ENCODE measurements around the gene DAG1.

The DAG1 gene

GRCh38 chr3:49523756-49524747 lies 54.0 kb downstream of the DAG1 start:
- TF ChIP-seq POLR2AphosphoS5 (IDR thresholded peaks at IDR 0.05; ENCODE audit: low read depth) (no peak), REST (IDR thresholded peaks at IDR 0.05; ENCODE audit: insufficient replicate concordance, low read depth) (no peak), GABPA (IDR thresholded peaks at IDR 0.05; ENCODE audit: low read depth) (no peak), SPI1 (IDR thresholded peaks at IDR 0.05; ENCODE audit: borderline replicate concordance, low read depth) (peak; percentile 67)
- no peak for DNase-seq (ENCODE audit: low read depth in 1 of 2, low spot score in 1 of 2)
- Histone ChIP-seq H3K4me3 (replicated peaks; ENCODE audit: insufficient read depth, low read length) (no peak overlapping the region), H3K27ac (replicated peaks) (no peak overlapping the region), H3K27me3 (ENCODE audit: insufficient read depth, poor library complexity, severe bottlenecking) (no peaks in the 10 kb centered on the region)

GRCh38 chr3:49529567-49529966 lies 59.5 kb downstream of the DAG1 start:
- Histone ChIP-seq H3K27me3 (ENCODE audit: insufficient read depth, poor library complexity, severe bottlenecking) (no peaks in the 10 kb centered on the region), H3K4me3 (replicated peaks; ENCODE audit: insufficient read depth, low read length) (no peak overlapping the region), H3K27ac (replicated peaks) (no peak overlapping the region)
- TF ChIP-seq SPI1 (IDR thresholded peaks at IDR 0.05; ENCODE audit: borderline replicate concordance, low read depth) (no peak), GABPA (IDR thresholded peaks at IDR 0.05; ENCODE audit: low read depth) (no peak), REST (IDR thresholded peaks at IDR 0.05; ENCODE audit: insufficient replicate concordance, low read depth) (no peak), POLR2AphosphoS5 (IDR thresholded peaks at IDR 0.05; ENCODE audit: low read depth) (no peak), CTCF (IDR thresholded peaks at IDR 0.05; ENCODE audit: insufficient read depth, low read length) (no peak)
- DNase-seq (ENCODE audit: low read depth in 1 of 2, low spot score in 1 of 2): no peak

- H3K27me3 ChIP-seq (ENCODE audit: insufficient read depth, poor library complexity, severe bottlenecking): no peaks in the 10 kb centered on the region
- no peak overlapping the region for H3K27ac ChIP-seq (replicated peaks)
- no peak overlapping the region for H3K4me3 ChIP-seq (replicated peaks; ENCODE audit: insufficient read depth, low read length)
- no peak for DNase-seq (ENCODE audit: low read depth in 1 of 2, low spot score in 1 of 2)
- no peak for TF ChIP-seq CTCF (IDR thresholded peaks at IDR 0.05; ENCODE audit: insufficient read depth, low read length)
These were observed 60.2 kb downstream of the DAG1 start for GRCh38 chr3:49530231-49530630.

- no peak for DNase-seq (ENCODE audit: low read depth in 1 of 2, low spot score in 1 of 2)
These were observed 60.6 kb downstream of the DAG1 start for GRCh38 chr3:49530701-49531100.

More at GRCh38 chr3:49530701-49531100, 60.6 kb downstream of the DAG1 start:
- no peak overlapping the region for H3K4me3 ChIP-seq (replicated peaks; ENCODE audit: insufficient read depth, low read length)
- no peak overlapping the region for H3K27ac ChIP-seq (replicated peaks)
- no peaks in the 10 kb centered on the region for H3K27me3 ChIP-seq (ENCODE audit: insufficient read depth, poor library complexity, severe bottlenecking)
- TF ChIP-seq CTCF (IDR thresholded peaks at IDR 0.05; ENCODE audit: insufficient read depth, low read length): no peak
- no peak for TF ChIP-seq POLR2AphosphoS5 (IDR thresholded peaks at IDR 0.05; ENCODE audit: low read depth)
- no peak for TF ChIP-seq REST (IDR thresholded peaks at IDR 0.05; ENCODE audit: insufficient replicate concordance, low read depth)
- TF ChIP-seq GABPA (IDR thresholded peaks at IDR 0.05; ENCODE audit: low read depth): no peak
- no peak for TF ChIP-seq SPI1 (IDR thresholded peaks at IDR 0.05; ENCODE audit: borderline replicate concordance, low read depth)
